HG03060 (cell line): ENCODE measurements around the gene INCA1.

Experiments
- ATAC-seq: cut with Tn5 transposase; IDR thresholded peaks from one replicate; pipeline ENCODE4 v1.9.1; 2021; ENCODE audit warnings: low read depth, moderate number of reproducible peaks; ENCODE audit not compliant: unreplicated experiment

The INCA1 gene

GRCh38 chr17:5014357-5014756 lies 17.0 kb upstream of the INCA1 start:
- ATAC-seq: no peak

- ATAC-seq: no peak
Observed at GRCh38 chr17:5011928-5012327, 14.6 kb upstream of the INCA1 start.

GRCh38 chr17:5003214-5003867 lies 6.0 kb upstream of the INCA1 start:
- ATAC-seq: no peak

GRCh38 chr17:5002121-5002788 lies 4.9 kb upstream of the INCA1 start:
- ATAC-seq: no peak

- ATAC-seq: no peak
Observed at GRCh38 chr17:5000237-5000639, 2.9 kb upstream of the INCA1 start.

GRCh38 chr17:4999430-5000093 lies 2.2 kb upstream of the INCA1 start:
- no peak for ATAC-seq

- ATAC-seq: no peak
Observed at GRCh38 chr17:4998732-4999429, 1.6 kb upstream of the INCA1 start.

GRCh38 chr17:4998027-4998731 lies 857 bp upstream of the INCA1 start:
- peak; percentile 8 for ATAC-seq

- no peak for ATAC-seq
Observed at GRCh38 chr17:4994081-4994595, 3.2 kb downstream of the INCA1 start.

- no peak for ATAC-seq
Observed at GRCh38 chr17:4987767-4988567, 9.4 kb downstream of the INCA1 start.

GRCh38 chr17:4986951-4987766 lies 10.2 kb downstream of the INCA1 start, which contains the start of gene CAMTA2:
CAMTA2 (minus strand) TSS chr17:4987675; CDS start chr17:4986222, 1,453 bp downstream.
- no peak for ATAC-seq

- no peak for ATAC-seq
Observed at GRCh38 chr17:4986403-4986802, 10.9 kb downstream of the INCA1 start.

- ATAC-seq: no peak
Observed at GRCh38 chr17:4982305-4982704, 15.0 kb downstream of the INCA1 start.

- ATAC-seq: no peak
Observed at GRCh38 chr17:4980644-4981216, 16.6 kb downstream of the INCA1 start.

GRCh38 chr17:4978726-4979125 lies 18.6 kb downstream of the INCA1 start:
- ATAC-seq: no peak

- no peak for ATAC-seq
Observed at GRCh38 chr17:4974115-4974670, 23.1 kb downstream of the INCA1 start.

GRCh38 chr17:4973256-4974114 lies 23.8 kb downstream of the INCA1 start:
- no peak for ATAC-seq
